GM18505 (cell line): ENCODE results near the gene FMNL1.
"Not testable (repeated sequence)": the region's sequence is repeated elsewhere in the genome, so short reads cannot be mapped to it uniquely, and the experiment has no call there.

ENCODE experiments used
- ATAC-seq: cut with Tn5 transposase; IDR thresholded peaks from one replicate; pipeline ENCODE4 v1.9.1; 2021; ENCODE audit not compliant: unreplicated experiment
- POLR2A ChIP-seq: IDR thresholded peaks from 4 replicates; pipeline ENCODE4 v1.6.1; 2011; ENCODE audit warnings: borderline replicate concordance; ENCODE audit not compliant: insufficient read depth, insufficient read length; ENCODE audit errors: extremely low read depth

FMNL1 gene

GRCh38 chr17:45197555-45198334 is 23.9 kb upstream of the FMNL1 start:
- ATAC-seq = peak; percentile 75

GRCh38 chr17:45200701-45201100 is 21.0 kb upstream of the FMNL1 start:
- ATAC-seq = no peak
- no peak for TF ChIP-seq POLR2A

More at GRCh38 chr17:45197555-45198334, 23.9 kb upstream of the FMNL1 start:
- no peak for TF ChIP-seq POLR2A

- ATAC-seq = no peak
- no peak for TF ChIP-seq POLR2A
Observed at GRCh38 chr17:45201457-45201856, 20.2 kb upstream of the FMNL1 start.

- not testable (repeated sequence) for ATAC-seq
Observed at GRCh38 chr17:45201880-45202279, 19.8 kb upstream of the FMNL1 start.

- TF ChIP-seq POLR2A = no peak
- ATAC-seq = no peak
Observed at GRCh38 chr17:45218895-45219661, 2.6 kb upstream of the FMNL1 start.

GRCh38 chr17:45220079-45220478 is 1.6 kb upstream of the FMNL1 start:
- ATAC-seq = no peak
- no peak for TF ChIP-seq POLR2A

- no peak for TF ChIP-seq POLR2A
- no peak for ATAC-seq
Observed at GRCh38 chr17:45222014-45222288, 266 bp downstream of the FMNL1 start.

GRCh38 chr17:45222289-45222995 is 757 bp downstream of the FMNL1 start:
- no peak for ATAC-seq
- TF ChIP-seq POLR2A = peak; percentile 61

- no peak for ATAC-seq
- no peak for TF ChIP-seq POLR2A
Observed at GRCh38 chr17:45222996-45223538, 1.4 kb downstream of the FMNL1 start.

- ATAC-seq = no peak
- TF ChIP-seq POLR2A = no peak
Observed at GRCh38 chr17:45223539-45224528, 2.1 kb downstream of the FMNL1 start.

- TF ChIP-seq POLR2A = no peak
- no peak for ATAC-seq
Observed at GRCh38 chr17:45224671-45225050, 3.0 kb downstream of the FMNL1 start.

GRCh38 chr17:45225051-45225700 is 3.5 kb downstream of the FMNL1 start:
- no peak for TF ChIP-seq POLR2A
- no peak for ATAC-seq

GRCh38 chr17:45225964-45226530 is 4.4 kb downstream of the FMNL1 start:
- peak; percentile 98 for TF ChIP-seq POLR2A

More at GRCh38 chr17:45225964-45226530, 4.4 kb downstream of the FMNL1 start:
- peak; percentile 41 for ATAC-seq
